Trophoblast cell (in vitro differentiated cells and primary cell): Measurements from ENCODE around the gene DAAM1.
A peak's percentile ranks its signal among the peaks of the same experiment; 100 is the strongest.

ENCODE experiments used
- DNase-seq, 2 donors: peaks; one replicate each; pipeline ENCODE4 v3.0.0-alpha.2; 2016
- H2AFZ ChIP-seq: 2 replicates; pipeline ENCODE4 v1.6.1; 2013; ENCODE audit warnings: low read length, moderate library complexity, mild to moderate bottlenecking; ENCODE audit not compliant: insufficient read depth, poor library complexity
- H2AK5ac ChIP-seq: 2 replicates; pipeline ENCODE4 v1.6.1; 2013; ENCODE audit warnings: mild to moderate bottlenecking, low read length
- H2BK120ac ChIP-seq: 2 replicates; pipeline ENCODE4 v1.6.1; 2013; ENCODE audit warnings: low read length, mild to moderate bottlenecking, moderate library complexity; ENCODE audit not compliant: insufficient read depth, poor library complexity
- H2BK12ac ChIP-seq: 2 replicates; pipeline ENCODE4 v1.6.1; 2013; ENCODE audit warnings: mild to moderate bottlenecking, low read length, moderate library complexity
- H2BK5ac ChIP-seq: 2 replicates; pipeline ENCODE4 v1.6.1; 2013; ENCODE audit warnings: low read length, low read depth, moderate library complexity, mild to moderate bottlenecking; ENCODE audit not compliant: poor library complexity
- H3K14ac ChIP-seq: 2 replicates; pipeline ENCODE4 v1.6.1; 2013; ENCODE audit warnings: mild to moderate bottlenecking, low read length
- H3K18ac ChIP-seq: 2 replicates; pipeline ENCODE4 v1.6.1; 2013; ENCODE audit warnings: mild to moderate bottlenecking, low read length
- H3K23ac ChIP-seq: 2 replicates; pipeline ENCODE4 v1.6.1; 2013; ENCODE audit warnings: low read length
- H3K27ac ChIP-seq: 2 replicates; pipeline ENCODE4 v1.5.1; 2013; ENCODE audit warnings: low read depth, mild to moderate bottlenecking, inconsistent platforms, low read length, moderate library complexity
- H3K27me3 ChIP-seq: 2 replicates; pipeline ENCODE4 v1.6.1; 2013; ENCODE audit warnings: inconsistent platforms, mild to moderate bottlenecking, low read length, moderate library complexity; ENCODE audit not compliant: insufficient read depth
- H3K36me3 ChIP-seq, 2 experiments: 1 replicate in 1 of 2; 2 replicates in 1 of 2; pipeline ENCODE4 v1.6.1; 2013; ENCODE audit warnings: low read length in 2 of 2, mild to moderate bottlenecking in 2 of 2, moderate library complexity in 1 of 2; ENCODE audit not compliant: insufficient read depth in 2 of 2, control insufficient read depth in 1 of 2
- H3K4ac ChIP-seq: 2 replicates; pipeline ENCODE4 v1.6.1; 2013; ENCODE audit warnings: low read depth, mild to moderate bottlenecking, low read length, moderate library complexity
- H3K4me1 ChIP-seq, 2 experiments: 1 replicate in 1 of 2; 2 replicates in 1 of 2; pipeline ENCODE4 v1.6.1; 2013; ENCODE audit warnings: low read length in 2 of 2, mild to moderate bottlenecking in 2 of 2, moderate library complexity in 1 of 2; ENCODE audit not compliant: insufficient read depth in 2 of 2, control insufficient read depth in 1 of 2
- H3K4me2 ChIP-seq: 2 replicates; pipeline ENCODE4 v1.6.1; 2013; ENCODE audit warnings: inconsistent platforms, mild to moderate bottlenecking, low read length, moderate library complexity
- H3K4me3 ChIP-seq: 2 replicates; pipeline ENCODE4 v1.5.1; 2013; ENCODE audit warnings: mild to moderate bottlenecking, low read depth, low read length, inconsistent platforms
- H3K79me1 ChIP-seq: one replicate; pipeline ENCODE4 v1.6.1; 2013; ENCODE audit warnings: low read length
- H3K79me2 ChIP-seq: 2 replicates; pipeline ENCODE4 v1.6.1; 2013; ENCODE audit warnings: low read length, mild to moderate bottlenecking; ENCODE audit not compliant: control insufficient read depth, insufficient read depth, poor library complexity
- H3K9ac ChIP-seq: 2 replicates; pipeline ENCODE4 v1.6.1; 2013; ENCODE audit warnings: mild to moderate bottlenecking, low read length
- H3K9me3 ChIP-seq: 2 replicates; pipeline ENCODE4 v1.6.1; 2013; ENCODE audit warnings: low read depth, mild to moderate bottlenecking, control low read depth, inconsistent platforms, low read length; ENCODE audit not compliant: insufficient read depth
- H4K12ac ChIP-seq: 2 replicates; pipeline ENCODE4 v1.6.1; 2013; ENCODE audit warnings: low read depth, mild to moderate bottlenecking, low read length, moderate library complexity
- H4K8ac ChIP-seq: 2 replicates; pipeline ENCODE4 v1.6.1; 2013; ENCODE audit warnings: low read depth, mild to moderate bottlenecking, low read length, moderate library complexity
- H4K91ac ChIP-seq: one replicate; pipeline ENCODE4 v1.6.1; 2013; ENCODE audit warnings: low read depth, mild to moderate bottlenecking, low read length, moderate library complexity
- WGBS: extraction: QIAGEN DNeasy Blood & Tissue Kit; methylation state at CpG from one replicate; pipeline ENCODE4 v1.1.7; 2013; ENCODE audit warnings: missing lambda C conversion rate; ENCODE audit not compliant: insufficient read length, insufficient coverage; ENCODE audit errors: extremely low coverage; 5-methylcytosine and 5-hydroxymethylcytosine counted together

The DAAM1 gene

DNA sequence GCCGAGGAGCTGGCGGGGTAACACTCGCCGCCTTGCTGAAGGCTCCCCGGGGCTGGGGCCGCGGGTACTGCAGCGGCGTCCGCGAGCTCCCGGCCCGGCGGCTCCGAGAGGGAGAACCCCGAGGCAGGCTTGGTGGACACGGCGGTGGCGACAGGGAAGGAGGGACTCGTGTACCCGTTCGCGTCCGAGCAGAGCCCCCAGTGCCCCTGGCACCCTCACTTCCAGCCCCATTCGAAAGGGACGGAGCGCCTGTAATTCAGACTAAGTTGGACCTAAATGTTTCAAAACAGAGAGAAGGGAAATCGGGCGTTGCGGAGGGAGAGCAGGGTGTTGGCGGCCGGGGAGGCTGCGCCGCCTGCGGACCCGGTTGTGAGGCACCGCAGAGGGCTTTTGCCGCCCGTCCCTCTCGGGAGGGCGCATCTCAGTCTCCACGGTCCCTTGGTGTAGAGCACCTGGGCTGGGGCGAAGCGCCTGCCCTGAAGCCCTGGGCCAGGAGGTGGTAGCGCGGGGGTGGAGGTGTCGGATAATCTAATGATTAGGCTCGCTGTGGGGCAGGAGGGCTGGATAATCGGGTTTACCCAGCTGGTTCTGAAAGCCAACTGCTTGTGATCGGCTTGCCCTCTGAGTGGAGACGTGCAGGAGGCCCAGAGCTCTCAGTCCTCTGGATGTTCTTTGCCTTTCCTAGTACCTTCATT lies 771 bp downstream of the DAAM1 start:
- Histone ChIP-seq H3K79me1 (peaks cover 11% of the 10 kb centered on the region), H2AK5ac (no peak overlapping the region), H2BK5ac (peak overlapping the region; percentile 74), H3K9ac (peak overlapping the region; percentile 75), H3K27me3 (peaks cover 1% of the 10 kb centered on the region), H4K8ac (peak overlapping the region; percentile 74), H3K4me3 (peak overlapping the region; percentile 96), H3K14ac (peak overlapping the region; percentile 86), H4K91ac (peak overlapping the region; percentile 72), H3K36me3 (no peaks in the 10 kb centered on the region), H3K4ac (peak overlapping the region; percentile 78), H2AFZ (peak overlapping the region; percentile 82), H3K23ac (no peak overlapping the region), H4K12ac (peak overlapping the region; percentile 74), H3K9me3 (no peaks in the 10 kb centered on the region), H3K18ac (peak overlapping the region; percentile 98), H3K4me1 (peaks cover 4 to 13% of the 10 kb centered on the region in 2 experiments), H2BK120ac (peak overlapping the region; percentile 64), H3K79me2 (peaks cover 10% of the 10 kb centered on the region), H3K27ac (peak overlapping the region; percentile 87), H2BK12ac (peak overlapping the region; percentile 62), H3K4me2 (peak overlapping the region; percentile 82)
- no CpG with 5 or more reads among the region's 51 CpGs for WGBS
- DNase-seq, result peak; percentile 40 to 48

GRCh38 chr14:59189786-59190368 lies 1.4 kb downstream of the DAAM1 start:
- peaks cover 4 to 13% of the 10 kb centered on the region in 2 experiments for H3K4me1 ChIP-seq
- peak overlapping the region; percentile 82 for H3K4me2 ChIP-seq
- H3K23ac ChIP-seq, result no peak overlapping the region
- peak overlapping the region; percentile 96 for H3K4me3 ChIP-seq
- H3K9ac ChIP-seq, result no peak overlapping the region
- peak; percentile 86 to 97 for DNase-seq
- no peak overlapping the region for H4K12ac ChIP-seq
- peaks cover 1% of the 10 kb centered on the region for H3K27me3 ChIP-seq
- WGBS, result no CpG with 5 or more reads among the region's 25 CpGs
- no peak overlapping the region for H2AFZ ChIP-seq
- H3K14ac ChIP-seq, result no peak overlapping the region
- no peak overlapping the region for H2BK120ac ChIP-seq
- H4K91ac ChIP-seq, result no peak overlapping the region
- H3K36me3 ChIP-seq, result no peaks in the 10 kb centered on the region
- no peaks in the 10 kb centered on the region for H3K9me3 ChIP-seq
- H2BK5ac ChIP-seq, result no peak overlapping the region
- H3K18ac ChIP-seq, result peak overlapping the region; percentile 98
- H3K79me1 ChIP-seq, result peaks cover 11% of the 10 kb centered on the region
- no peak overlapping the region for H3K27ac ChIP-seq
- no peak overlapping the region for H2BK12ac ChIP-seq
- H2AK5ac ChIP-seq, result no peak overlapping the region
- H4K8ac ChIP-seq, result no peak overlapping the region
- H3K79me2 ChIP-seq, result peaks cover 10% of the 10 kb centered on the region
- no peak overlapping the region for H3K4ac ChIP-seq

DNA sequence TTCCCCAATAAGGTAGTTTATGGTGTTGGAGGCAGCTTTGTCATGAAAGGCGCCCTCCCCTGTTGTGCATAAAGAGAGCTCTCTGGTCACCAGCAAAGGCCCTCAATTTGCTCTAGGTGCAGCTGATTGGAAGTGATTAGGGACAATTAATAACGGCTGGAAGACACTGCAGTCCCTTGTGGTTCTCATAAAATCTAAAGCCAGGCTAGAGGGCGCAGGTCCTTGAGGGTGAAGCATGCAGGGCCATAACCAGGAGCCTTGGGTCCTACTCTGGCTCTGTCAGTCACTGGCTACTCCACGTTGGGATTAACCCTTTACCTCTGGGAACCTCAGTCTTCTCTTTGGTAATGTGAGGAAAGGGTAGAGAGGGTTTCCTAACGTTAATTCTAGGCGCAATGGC lies 1.9 kb downstream of the DAAM1 start:
- Histone ChIP-seq H3K4ac (no peak overlapping the region), H3K79me2 (peaks cover 10% of the 10 kb centered on the region)
- no CpG with 5 or more reads among the region's 6 CpGs for WGBS

DNA sequence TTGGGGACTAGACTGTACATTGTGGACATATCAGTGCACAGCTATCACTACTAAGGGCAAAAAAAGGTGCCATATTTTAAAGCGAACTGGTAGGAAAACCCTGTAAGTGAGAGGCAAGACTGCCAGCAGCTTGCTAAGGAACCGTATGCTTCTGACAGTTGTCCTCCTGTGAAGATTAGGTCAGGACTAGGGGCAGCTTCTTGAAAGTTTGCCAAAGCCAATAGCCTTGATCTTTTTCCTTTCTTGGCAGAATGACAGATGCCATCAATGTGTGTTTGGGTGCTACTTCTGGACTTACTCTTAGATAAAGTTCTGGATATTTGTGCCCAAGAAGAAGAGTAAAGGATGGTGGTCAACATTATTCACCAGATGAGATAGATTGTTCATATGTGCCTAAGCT lies 7.4 kb downstream of the DAAM1 start:
- no peak overlapping the region for H3K23ac ChIP-seq
- H3K27me3 ChIP-seq, result no peaks in the 10 kb centered on the region
- H3K4me1 ChIP-seq, result peaks cover 4 to 13% of the 10 kb centered on the region in 2 experiments
- no peak overlapping the region for H4K91ac ChIP-seq
- DNase-seq, result no peak
- H3K4me3 ChIP-seq, result no peak overlapping the region
- no peak overlapping the region for H3K4me2 ChIP-seq
- no peak overlapping the region for H2BK5ac ChIP-seq
- no peak overlapping the region for H4K8ac ChIP-seq
- no peaks in the 10 kb centered on the region for H3K79me1 ChIP-seq
- H3K9ac ChIP-seq, result no peak overlapping the region
- no CpG with 5 or more reads among the region's 2 CpGs for WGBS
- H3K14ac ChIP-seq, result no peak overlapping the region
- no peaks in the 10 kb centered on the region for H3K9me3 ChIP-seq
- H3K4ac ChIP-seq, result no peak overlapping the region
- no peak overlapping the region for H3K27ac ChIP-seq
- H2BK12ac ChIP-seq, result no peak overlapping the region
- no peak overlapping the region for H4K12ac ChIP-seq
- H2BK120ac ChIP-seq, result no peak overlapping the region
- no peak overlapping the region for H2AK5ac ChIP-seq
- H3K36me3 ChIP-seq, result no peaks in the 10 kb centered on the region
- peaks cover 3% of the 10 kb centered on the region for H3K79me2 ChIP-seq
- no peak overlapping the region for H2AFZ ChIP-seq
- H3K18ac ChIP-seq, result no peak overlapping the region

More for the DNA sequence above, 1.9 kb downstream of the DAAM1 start:
- Histone ChIP-seq H3K27ac (no peak overlapping the region), H2BK12ac (no peak overlapping the region), H4K91ac (no peak overlapping the region), H3K9me3 (no peaks in the 10 kb centered on the region), H3K4me1 (peaks cover 4 to 13% of the 10 kb centered on the region in 2 experiments), H3K36me3 (no peaks in the 10 kb centered on the region), H2AK5ac (no peak overlapping the region), H3K9ac (no peak overlapping the region), H2BK5ac (no peak overlapping the region), H3K14ac (no peak overlapping the region), H3K79me1 (peaks cover 11% of the 10 kb centered on the region), H3K4me3 (no peak overlapping the region), H2AFZ (no peak overlapping the region), H3K18ac (no peak overlapping the region), H3K23ac (no peak overlapping the region), H2BK120ac (no peak overlapping the region), H3K27me3 (peaks cover 1% of the 10 kb centered on the region), H3K4me2 (peak overlapping the region; percentile 82), H4K12ac (no peak overlapping the region), H4K8ac (no peak overlapping the region)
- peak in 1 of 2 donors; percentile 12 for DNase-seq
